GM18508 (cell line): ENCODE data around the gene WNT7A.

ENCODE experiments used
- ATAC-seq: cut with Tn5 transposase; IDR thresholded peaks from one replicate; pipeline ENCODE4 v1.9.1; 2021; ENCODE audit warnings: moderate number of reproducible peaks; ENCODE audit not compliant: insufficient read depth, unreplicated experiment

The WNT7A gene

DNA sequence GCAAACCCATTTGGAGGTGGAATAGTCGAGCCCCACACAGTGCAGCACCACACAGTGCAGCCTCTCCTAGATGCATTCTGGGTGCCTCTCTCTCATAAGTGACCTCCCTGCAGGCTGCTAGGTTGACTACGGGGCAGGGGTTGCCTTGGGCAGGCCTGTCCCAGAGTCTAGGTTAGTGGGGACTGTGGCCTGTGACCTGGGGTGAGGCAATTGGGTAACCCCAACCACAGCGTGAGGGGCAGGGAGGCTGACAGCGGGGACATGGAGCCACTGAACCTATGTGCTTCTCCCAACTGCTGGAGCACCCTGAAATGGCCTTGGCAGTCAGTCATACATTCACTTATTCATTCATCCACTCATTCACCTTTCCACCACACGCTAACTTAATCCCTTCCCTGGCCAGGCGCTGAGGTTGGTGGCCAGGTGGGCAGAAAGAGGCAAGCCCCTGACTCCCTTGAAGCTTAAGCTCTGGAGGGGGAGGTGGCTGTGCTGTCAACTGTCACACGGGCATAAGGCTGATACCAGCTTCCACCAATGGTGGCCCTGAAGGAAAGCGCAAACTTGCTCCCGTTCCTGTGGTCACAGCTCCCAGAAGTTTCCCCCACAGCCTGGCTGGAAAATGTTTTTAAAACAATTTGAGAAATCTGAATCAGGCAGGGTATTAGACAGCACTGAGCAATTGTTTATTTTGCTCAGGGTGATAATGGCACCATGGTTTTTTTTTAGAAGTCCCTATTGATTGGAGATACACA, 46.2 kb downstream of the WNT7A start:
- no peak for ATAC-seq

DNA sequence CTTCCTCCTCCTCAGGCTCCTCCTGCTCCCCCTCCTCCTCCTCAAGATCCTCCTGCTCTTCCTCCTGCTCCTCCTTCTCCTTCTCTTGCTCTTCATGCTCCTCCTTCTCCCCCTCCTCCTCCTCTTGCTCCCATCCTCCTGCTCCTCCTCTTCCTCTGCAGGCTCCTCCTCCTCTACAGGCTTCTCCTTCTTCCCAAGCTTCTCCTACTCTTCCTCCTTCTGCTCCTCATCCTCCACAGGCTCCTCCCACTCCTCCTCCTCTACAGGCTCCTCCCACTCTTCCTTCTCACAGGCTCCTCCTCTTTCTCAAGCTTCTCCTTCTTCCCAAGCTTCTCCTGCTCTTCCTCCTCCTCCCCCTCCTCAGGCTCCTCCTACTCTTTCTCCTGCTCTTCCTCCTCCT, 47.7 kb downstream of the WNT7A start:
- no peak for ATAC-seq

DNA sequence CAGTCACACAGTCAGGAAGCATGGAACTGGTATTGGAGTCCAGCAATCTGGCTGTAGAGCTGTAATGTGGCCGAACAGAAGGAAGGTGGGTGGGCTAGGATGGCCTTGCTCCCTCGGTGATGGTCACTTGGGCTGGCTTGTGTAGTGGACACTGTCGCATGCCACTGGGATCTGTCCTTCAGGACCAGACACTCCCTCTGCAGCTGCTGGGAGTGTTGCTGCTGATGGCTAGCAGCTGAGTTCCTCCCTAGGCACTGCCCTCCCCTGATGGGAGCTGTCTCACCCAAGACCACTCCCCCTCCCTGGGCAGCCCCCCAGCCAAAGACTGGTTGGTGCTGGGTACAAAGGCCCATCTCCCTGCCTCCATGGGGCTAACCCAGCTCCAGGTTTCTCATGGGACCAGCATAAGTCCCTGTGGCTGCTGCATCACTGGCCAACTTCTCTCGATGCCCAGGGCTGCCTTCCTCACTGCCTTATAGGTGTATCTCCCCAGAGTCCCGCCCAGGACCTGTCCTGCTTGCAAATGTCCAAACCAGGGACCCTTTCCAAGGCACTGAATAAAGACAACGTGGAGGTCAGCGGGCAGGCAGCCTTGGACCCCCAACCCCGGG, 48.4 kb downstream of the WNT7A start:
- no peak for ATAC-seq

DNA sequence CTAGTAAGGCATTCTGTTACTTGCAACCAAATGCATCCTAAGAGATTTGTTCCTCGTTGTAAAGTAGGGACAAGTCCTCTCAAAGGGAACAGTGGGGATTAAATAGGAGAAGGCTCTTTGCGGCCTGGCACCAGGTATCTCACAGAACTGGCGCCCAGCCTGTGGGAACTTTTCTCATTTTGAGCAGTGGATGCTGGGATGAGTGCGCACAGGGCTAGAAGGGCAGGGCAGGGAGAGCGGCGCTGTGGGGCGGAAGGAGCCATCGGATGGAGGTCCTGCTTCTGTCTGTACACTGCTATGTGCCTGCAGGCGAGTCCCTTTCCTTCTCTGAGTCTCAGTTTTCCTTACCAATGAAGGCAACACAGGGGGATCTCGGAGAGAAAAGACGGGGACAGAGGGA, 50.6 kb downstream of the WNT7A start:
- no peak for ATAC-seq

DNA sequence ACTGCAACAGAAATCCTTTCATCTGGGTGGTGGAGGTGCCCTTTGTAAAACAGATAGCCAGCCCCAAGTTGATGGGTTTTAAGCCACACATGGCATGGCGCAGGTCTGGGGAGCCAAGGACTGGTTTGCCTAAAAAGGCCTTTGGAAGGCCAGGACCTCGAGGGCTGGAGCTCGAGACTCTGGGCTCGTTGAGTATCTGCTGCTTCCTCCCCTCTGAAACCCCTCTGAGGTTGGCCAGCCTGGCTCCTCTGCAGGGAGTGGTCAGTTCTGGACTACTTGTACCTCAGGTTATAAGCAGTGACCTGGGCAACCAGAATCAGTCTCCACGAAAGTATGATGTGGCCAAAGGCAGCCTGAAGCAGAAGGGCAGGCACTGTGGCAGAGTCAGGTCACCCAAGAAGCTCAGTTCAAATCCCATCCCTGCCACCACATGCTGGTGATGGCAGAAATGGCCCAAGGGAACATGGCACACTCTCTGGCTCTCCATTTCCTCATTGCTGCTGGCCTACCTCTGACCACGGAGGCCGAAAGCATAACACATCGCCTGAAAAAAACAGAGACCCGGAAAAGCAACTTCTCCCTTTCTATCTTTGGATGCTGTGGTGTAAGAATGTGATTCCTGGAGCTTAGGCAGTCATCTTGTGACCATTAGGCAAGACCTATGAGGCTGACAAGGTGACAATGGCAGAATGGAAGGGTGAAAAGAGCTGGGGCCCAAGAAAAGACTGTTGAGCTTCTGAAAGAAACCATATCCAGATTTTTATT, 51.2 kb downstream of the WNT7A start:
- ATAC-seq: no peak

DNA sequence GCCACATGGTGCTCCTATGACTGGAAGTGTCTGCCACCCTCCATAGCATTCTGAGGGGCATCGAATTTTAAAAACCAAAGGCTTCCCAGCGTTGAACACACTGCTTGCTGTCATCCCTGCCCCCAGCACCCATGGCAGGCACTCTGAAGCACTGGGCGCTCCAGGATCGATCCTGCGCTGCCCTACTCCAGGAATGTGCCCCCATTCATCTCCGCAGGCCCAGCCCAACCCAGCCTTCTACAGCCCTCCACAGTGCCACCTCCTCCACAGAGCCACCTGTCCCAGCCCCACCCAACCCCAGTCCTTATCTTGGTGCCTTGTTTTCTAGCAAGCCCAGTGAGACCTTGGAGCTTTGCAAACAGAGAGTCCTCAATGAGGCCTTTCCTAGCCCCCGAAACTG, 52.2 kb downstream of the WNT7A start:
- no peak for ATAC-seq

DNA sequence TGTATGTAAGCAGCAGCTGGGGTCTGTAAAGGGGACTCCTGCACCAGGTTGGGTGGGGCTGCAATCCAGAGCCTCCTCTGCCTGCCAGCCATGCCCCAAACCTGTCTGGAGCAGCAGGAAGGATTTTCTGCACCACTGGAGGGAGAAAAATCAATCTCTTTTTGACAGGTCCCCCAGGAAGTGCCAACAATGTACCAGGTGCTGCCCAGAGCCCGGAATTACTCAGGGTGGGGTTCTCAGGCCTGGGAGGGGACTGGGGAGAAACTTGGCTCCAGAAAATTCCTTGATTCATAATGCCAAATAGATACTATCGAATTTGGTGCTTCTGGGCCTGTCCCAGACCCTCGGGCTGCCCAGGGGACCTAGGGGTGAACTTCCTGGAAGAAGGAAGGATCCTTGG, 52.6 kb downstream of the WNT7A start:
- no peak for ATAC-seq

DNA sequence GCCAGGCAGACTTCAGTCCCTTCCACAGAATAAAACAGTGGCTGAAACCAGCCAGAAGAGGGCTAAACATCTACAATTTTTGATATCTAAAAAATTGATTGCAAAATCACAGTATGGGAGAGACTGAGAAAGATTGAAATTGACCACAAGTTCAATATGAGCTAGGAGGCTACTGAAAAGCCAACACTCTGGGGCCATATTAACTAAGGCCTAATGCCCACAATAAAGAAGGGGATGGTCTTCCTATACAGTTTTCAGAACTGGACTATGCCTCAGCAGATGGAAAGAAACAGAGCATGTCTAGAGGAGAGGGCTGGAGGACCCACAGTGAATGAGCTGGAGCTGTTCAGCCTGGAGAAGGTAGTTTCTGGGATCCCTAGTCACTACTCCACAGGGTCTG, 53.2 kb downstream of the WNT7A start:
- no peak for ATAC-seq

DNA sequence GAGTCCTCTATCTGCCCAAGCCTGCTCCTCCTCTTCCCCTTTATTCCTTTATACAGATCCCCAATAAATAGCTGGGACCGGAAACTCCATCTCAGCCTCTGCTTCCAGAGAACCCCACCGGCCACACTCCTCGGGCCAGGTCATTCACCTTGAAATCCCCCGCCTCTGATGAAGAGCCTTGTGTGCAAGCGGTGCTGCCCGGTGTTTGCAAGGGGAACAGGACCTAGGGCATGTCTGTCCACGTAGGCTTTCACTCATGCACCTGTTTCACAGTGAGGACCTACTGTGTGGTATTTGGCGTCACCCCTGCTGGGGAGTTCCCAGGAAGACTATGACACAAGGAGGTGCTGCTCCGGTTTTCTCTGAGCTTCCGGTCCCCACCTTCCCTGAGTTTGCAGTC, 54.0 kb downstream of the WNT7A start:
- ATAC-seq: no peak

DNA sequence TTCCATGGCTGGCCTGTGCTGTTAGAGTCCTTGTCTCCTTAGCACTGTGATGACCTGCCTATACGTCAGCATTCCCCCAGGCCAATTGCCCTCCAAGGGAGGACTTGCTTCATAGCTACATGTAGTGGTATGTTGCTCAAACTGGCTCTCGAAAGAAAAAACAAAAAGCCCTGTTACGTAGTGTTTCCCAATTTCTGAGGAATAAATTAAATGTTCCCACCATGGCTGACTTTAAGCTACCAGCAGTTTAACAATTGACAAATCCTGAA, 54.6 kb downstream of the WNT7A start:
- ATAC-seq: no peak

DNA sequence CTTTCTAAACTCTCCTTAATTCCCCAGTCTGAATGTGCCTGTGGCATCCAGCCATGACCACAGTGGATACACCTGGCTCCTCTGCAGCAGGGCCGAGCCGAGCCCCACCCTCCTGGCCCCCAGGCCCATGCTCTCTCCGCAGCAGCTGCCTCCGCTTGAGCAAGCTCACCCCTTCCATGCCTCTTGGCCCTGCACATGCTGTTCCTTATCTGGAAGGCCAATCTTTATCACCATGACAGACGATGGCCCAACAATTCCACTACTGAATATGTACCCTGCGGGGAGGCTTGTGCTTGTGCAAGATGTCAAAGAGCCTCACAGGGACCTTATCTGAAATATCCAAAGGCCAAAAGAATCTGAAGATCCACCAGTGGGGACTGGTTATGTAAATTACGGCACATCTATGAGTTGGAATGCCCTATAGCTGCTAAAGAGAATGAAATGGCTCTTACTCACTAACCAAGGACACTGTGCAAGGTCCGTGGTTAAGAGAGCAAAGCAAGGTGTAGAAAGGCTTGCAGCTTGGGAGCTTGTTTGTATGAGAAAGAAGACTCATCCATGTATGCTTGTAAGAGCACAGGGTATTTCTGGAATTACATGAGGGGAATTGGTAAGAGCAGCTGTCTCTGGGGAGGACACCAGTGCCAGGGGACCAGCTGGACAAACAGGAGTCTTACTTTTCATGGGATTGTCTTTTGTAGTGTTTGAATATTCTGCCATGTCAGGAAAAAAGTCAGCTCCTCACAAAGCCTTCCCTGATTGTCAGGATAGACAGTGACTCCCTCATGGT, 55.2 kb downstream of the WNT7A start:
- ATAC-seq: no peak

DNA sequence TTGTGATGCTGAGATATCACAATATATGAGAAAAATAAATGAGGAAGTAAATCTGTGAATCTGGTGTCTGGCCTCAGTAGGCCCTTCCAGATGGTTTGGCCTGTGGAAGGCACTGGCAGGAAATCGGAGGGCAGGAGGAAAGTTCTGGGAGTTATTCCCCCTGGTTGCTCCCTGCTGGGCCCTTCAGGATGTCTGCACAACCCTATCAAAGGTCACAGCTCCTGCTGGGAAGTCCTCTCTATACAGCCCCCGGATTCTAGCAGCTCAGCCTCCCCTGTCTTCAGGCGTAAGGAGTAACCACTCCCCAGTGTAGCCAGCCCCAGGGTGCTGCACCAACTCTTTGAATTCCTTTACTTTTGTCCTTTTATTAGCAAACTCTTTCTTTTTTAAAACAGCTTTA, 56.2 kb downstream of the WNT7A start:
- no peak for ATAC-seq

DNA sequence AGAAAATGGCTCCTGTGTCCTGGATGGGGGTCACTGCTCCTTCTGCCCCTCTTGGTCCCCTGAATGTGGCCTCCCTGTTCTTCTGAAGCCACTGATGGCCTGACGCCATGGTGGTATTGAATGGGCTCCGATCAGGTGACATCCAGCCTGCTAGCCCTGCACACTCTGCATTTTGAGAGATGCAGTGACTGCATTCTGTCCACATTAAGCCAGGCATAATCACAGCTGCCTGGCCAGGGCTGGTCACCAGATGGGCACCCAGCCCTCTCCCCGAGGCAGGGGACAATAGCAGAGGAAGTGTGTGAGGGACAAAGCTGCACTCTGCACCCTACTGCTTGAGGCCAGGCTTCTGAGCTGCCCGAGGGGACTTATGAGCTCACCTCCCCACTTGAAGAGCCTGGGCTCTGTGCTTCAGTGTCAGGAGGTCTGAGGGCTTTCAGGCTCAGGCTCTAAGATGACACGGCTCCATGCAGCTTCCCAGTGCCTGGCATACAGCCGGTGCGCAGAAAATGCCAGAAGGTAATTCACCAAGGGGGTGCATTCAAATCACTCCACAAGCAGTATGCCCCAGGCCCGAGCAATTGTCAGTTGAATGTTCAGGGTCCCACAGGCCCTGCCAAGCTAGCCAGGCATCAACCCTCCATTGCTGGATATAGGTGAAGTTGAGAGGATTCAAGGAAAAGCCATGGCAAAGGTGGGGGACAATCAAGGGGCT, 56.8 kb downstream of the WNT7A start:
- ATAC-seq: no peak

DNA sequence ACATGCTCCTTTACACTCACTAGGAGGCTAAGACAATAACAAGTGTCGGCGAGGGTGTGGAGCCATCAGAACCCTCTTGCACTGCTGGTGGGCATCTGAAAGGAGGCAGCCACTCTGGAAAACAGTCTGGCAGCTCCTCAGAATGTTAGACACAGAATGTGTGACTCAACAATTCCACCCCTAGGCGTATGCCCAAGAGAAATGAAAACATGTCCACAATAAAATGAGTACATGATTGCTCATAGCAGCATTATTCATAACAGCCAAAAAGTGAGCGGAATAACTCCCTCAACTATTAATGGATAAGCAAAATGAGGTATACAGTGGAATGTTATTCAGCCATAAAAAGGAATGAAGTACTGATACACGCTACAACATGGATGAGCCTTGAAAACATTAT, 57.8 kb downstream of the WNT7A start:
- ATAC-seq: no peak

DNA sequence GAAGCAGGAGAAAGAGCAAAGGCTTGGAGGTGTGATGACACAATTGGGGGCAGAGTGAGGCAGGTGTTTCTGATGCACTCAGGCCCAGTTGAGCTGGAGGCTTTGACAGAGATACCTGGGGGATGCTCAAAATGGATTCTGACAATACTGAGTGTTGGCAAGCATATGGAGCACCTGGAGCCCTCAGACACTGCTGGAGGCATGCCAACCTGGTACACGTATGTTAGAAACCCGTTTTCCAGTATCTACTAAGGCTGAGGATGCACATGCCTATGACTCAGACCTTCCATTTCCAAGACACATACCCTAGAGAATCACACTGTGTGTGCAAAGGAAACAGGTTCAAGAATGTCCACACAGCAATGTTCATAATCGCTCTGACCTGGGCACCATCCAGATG, 58.7 kb downstream of the WNT7A start:
- ATAC-seq: no peak

DNA sequence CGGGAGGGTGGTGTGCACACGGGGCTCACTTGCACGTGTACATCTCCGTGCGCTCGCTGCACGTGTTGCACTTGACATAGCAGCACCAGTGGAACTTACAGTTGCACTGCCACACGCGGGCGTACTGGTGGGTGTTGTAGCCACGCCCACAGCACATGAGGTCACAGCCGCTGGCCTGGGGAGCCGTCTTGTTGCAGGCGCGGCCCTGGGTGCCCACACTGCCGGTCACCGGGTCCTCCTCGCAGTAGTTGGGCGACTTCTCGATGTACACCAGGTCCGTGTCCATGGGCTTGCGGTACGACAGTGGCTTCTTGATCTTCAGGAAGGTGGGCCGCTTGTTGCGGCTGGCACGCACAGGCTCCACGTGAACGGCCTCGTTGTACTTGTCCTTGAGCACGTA, 61.0 kb downstream of the WNT7A start:
- ATAC-seq: no peak

DNA sequence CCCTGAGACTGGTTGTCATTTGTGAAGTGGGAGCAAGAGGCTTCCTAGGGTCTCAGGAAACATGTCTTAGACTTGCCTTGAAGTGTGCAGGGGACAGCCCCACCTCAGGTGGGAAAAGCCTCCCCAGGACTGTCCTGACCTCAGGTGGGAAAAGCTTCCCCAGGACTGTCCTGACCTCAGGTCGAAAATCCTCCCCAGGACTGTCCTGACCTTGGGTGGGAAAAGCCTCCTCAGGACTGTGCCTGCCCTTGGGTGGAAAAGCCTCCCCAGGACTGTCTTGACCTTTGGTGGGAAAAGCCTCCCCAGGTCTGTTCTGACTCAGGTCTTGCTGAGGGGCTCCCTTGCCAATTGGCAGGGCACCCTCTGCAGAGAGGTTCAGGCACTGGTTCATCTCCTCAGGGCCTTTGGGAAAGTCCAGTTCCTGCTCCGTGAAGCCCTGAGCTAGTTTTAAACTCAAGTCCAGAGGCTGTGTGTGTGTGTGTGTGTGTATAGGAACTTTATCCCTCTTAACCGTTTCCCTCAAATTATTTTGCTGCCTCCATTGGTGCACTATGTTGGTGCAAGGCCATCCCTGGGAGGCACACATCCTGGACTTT, 64.7 kb downstream of the WNT7A start:
- no peak for ATAC-seq

DNA sequence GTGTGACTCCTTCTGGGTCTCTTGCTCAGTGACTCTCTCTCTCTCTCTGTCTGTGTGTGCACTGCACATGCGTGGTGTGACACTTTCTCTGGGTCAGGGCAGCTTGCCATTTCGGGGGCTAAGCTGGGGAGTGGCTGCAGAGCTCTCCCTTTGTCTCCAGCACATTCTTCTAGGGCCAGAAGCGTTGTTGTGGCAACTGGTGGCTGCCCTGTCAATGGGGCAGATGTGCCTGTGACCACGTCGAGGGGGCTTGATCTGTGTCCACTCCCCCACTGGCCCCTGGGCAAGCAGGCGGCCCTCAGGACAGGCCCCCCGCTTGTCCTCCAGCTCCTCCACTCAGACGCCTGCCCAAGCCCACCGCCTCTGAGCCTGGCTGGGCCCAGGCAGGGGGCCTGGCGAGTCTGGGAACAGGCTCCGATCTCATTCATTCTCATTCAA, 67.8 kb downstream of the WNT7A start:
- no peak for ATAC-seq

DNA sequence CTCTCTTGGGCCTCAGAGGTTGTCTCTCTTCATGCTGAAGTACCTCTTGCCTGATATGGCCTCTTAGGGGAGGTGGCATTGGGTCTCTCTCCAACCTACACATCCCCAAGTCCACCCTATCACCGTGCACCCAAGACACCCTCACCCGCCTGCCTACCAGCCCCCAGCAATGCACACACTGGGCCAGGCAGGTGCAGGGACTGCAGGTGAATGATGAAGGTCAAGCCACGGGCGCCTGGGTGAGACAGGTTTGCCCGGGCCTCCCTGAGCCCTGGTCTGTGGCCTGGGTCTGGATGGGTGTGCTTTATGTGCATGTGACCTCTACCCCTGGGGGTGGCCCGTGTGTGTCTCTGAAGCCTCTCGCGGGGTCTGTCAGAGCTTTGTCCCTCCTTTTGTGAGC, 68.3 kb downstream of the WNT7A start:
- ATAC-seq: no peak

DNA sequence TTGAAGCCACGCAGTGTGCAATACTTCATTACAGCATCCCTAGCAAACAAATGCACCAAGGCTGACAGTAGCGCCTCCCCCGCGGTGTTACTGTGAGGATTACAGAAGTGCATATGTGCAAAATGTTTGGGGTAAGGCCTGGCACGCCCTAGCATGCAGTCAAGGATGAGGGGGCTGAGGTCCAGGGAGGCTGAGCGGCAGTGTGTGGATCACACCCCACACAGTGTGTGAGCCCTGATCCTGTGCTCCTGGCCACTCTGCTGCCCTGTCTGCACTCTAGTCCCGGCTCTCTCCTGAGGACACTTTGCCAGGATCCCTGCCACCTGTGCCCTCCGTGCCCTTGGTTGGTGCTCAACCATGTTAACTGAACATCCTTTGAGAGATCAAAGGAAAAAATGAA, 71.3 kb downstream of the WNT7A start:
- no peak for ATAC-seq
